Keratinocyte (primary cell): Measurements from ENCODE around the gene ANO3.

Source experiments
- CTCF ChIP-seq, 3 experiments: IDR thresholded peaks in 1 of 3; conservative IDR thresholded peaks in 1 of 3; optimal IDR thresholded peaks in 1 of 3; 2 replicates in 2 of 3; 3 replicates in 1 of 3; pipeline versions ENCODE3 to v1.5.1; 2011; ENCODE audit warnings: low read length in 3 of 3, mild to moderate bottlenecking in 3 of 3, moderate library complexity in 2 of 3, control low read depth in 1 of 3, inconsistent platforms in 1 of 3; ENCODE audit not compliant: insufficient read depth in 2 of 3; ENCODE audit errors: extremely low read depth in 1 of 3
- EZH2 ChIP-seq: IDR thresholded peaks from one replicate; pipeline ENCODE4 v1.6.1; 2012; ENCODE audit warnings: inconsistent platforms, mild to moderate bottlenecking, low read length, moderate library complexity

- TF ChIP-seq EZH2 (no peak), CTCF (optimal IDR thresholded peaks at IDR 0.05 in 1 of 3, IDR thresholded peaks at IDR 0.05 in 1 of 3, conservative IDR thresholded peaks at IDR 0.05 in 1 of 3; ENCODE audit: extremely low read depth in 1 of 3, insufficient read depth in 2 of 3, low read length in 3 of 3) (no peak)
These were observed 88.4 kb downstream of the ANO3 start for GRCh38 chr11:26420331-26420730.
